ENCODE results near the gene SETD4.

Gene SETD4

DNA sequence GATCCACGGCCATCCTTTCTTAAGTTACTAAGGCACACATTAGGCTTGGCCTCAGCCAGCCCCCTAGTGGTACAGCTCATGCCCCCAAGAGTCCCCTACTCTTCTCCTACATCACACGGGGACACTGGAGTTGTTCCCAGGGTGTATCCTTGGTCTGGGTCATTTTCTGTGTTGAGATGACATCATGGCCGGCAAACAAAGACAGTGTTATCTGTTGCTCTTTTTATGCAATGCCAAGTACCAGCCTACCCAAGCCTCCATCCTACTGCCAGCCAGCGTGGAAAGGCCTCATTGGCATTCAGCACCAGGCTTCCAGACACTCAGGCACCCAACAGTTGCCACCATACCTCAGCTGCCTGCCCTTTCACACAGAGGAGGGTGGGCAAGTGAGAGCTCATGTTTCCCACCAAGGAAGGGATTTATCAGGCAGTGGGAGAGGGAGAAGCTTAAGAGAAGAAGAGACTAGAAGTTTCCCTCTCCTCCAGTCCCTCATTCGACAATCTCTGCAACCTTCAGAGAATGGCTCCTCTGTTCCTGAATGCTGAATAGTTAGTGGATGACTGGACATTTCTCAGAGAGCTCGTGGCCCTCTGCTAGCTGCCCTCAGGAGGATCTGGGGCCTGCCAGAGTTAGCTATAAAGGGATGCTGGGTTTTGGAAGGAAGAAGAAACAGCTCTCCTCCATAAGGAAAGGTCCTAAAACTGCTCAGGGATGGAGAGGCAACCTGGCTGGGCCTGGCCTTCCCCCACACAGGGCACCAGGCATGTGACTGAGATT, 27.2 kb upstream of the SETD4 start:
- Histone ChIP-seq H3K36me3 (replicated peaks; ENCODE audit: insufficient read depth, low read length) (no peaks in the 10 kb centered on the region), H4K20me1 (ENCODE audit: insufficient read depth, low read length) (no peaks in the 10 kb centered on the region), H3K9me3 (replicated peaks; ENCODE audit: insufficient read depth, low read length) (no peaks in the 10 kb centered on the region), H3K4me2 (ENCODE audit: low read depth, low read length) (no peak overlapping the region), H2AFZ (ENCODE audit: low read length) (no peak overlapping the region), H3K9ac (ENCODE audit: low read length) (no peak overlapping the region), H3K27me3 (replicated peaks; ENCODE audit: insufficient read depth, low read length) (no peaks in the 10 kb centered on the region), H3K27ac (ENCODE audit: low read length) (no peak overlapping the region), H3K4me1 (ENCODE audit: low read length) (no peaks in the 10 kb centered on the region), H3F3A (ENCODE audit: insufficient read depth, low read length) (no peaks in the 10 kb centered on the region), H3K4me3 (ENCODE audit: low read length) (no peak overlapping the region), H3K79me2 (ENCODE audit: low read length) (no peaks in the 10 kb centered on the region), H3K9me2 (replicated peaks; ENCODE audit: insufficient read depth, low read length) (no peaks in the 10 kb centered on the region)
- TF ChIP-seq, protein P1, sequence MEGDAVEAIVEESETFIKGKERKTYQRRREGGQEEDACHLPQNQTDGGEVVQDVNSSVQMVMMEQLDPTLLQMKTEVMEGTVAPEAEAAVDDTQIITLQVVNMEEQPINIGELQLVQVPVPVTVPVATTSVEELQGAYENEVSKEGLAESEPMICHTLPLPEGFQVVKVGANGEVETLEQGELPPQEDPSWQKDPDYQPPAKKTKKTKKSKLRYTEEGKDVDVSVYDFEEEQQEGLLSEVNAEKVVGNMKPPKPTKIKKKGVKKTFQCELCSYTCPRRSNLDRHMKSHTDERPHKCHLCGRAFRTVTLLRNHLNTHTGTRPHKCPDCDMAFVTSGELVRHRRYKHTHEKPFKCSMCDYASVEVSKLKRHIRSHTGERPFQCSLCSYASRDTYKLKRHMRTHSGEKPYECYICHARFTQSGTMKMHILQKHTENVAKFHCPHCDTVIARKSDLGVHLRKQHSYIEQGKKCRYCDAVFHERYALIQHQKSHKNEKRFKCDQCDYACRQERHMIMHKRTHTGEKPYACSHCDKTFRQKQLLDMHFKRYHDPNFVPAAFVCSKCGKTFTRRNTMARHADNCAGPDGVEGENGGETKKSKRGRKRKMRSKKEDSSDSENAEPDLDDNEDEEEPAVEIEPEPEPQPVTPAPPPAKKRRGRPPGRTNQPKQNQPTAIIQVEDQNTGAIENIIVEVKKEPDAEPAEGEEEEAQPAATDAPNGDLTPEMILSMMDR (IDR thresholded peaks at IDR 0.05; ENCODE audit: low read length) = 0 out of 2 replicates have a peak, but pooled peaks have one; percentile 4
- TF ChIP-seq EZH2 (optimal IDR thresholded peaks at IDR 0.05; ENCODE audit: low read depth, low read length) = no peak
- DNase-seq = no peak

DNA sequence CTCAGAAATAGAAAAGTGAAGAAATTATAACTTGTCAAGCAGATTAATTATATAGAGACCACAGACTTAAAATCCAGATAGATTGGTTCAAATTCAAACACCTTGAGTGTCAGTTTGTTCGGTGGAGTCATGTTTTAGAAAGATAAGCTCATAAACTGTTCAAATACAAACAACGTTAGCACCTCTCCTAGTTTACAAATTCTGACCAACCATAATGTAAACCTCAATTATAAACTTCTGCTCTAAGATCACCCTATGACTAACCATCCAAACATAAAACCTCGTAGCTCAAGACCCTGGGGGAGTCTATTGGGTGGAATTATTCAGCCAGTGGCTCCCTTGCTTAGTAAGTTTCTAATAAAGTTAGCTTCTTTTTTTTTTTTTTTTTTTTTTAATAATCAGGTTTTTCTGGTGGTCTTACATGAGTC, 21.9 kb upstream of the SETD4 start:
- DNase-seq = no peak
- H3K27ac ChIP-seq (ENCODE audit: low read length) = no peak overlapping the region

DNA sequence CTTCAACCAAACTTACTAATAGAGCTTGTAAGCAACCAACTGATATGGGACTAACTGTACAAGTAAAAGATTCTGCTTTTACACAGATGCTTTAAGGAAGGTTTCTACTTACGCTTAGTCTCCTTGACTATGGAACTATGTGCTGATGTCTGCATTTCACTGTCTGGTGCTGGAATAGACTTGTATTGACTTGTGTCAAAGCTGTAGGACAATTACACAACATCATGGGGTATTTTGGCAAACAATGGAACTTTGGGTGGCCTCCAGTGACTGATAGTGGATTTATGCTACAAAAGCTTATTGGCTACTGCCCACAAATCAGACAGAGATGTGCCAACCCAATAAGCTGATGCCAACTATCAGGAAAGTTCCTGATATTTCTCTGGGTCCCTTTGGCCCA, 20.1 kb upstream of the SETD4 start:
- Histone ChIP-seq H3K27ac (ENCODE audit: low read length) (no peak overlapping the region), H3K9ac (ENCODE audit: low read length) (no peak overlapping the region), H3F3A (ENCODE audit: insufficient read depth, low read length) (peaks cover 23% of the 10 kb centered on the region), H3K9me3 (replicated peaks; ENCODE audit: insufficient read depth, low read length) (no peaks in the 10 kb centered on the region), H3K27me3 (replicated peaks; ENCODE audit: insufficient read depth, low read length) (no peaks in the 10 kb centered on the region), H2AFZ (ENCODE audit: low read length) (no peak overlapping the region), H3K36me3 (replicated peaks; ENCODE audit: insufficient read depth, low read length) (no peaks in the 10 kb centered on the region), H3K4me1 (ENCODE audit: low read length) (peaks cover 33% of the 10 kb centered on the region), H3K79me2 (ENCODE audit: low read length) (no peaks in the 10 kb centered on the region), H3K9me2 (replicated peaks; ENCODE audit: insufficient read depth, low read length) (no peaks in the 10 kb centered on the region), H4K20me1 (ENCODE audit: insufficient read depth, low read length) (no peaks in the 10 kb centered on the region), H3K4me3 (ENCODE audit: low read length) (no peak overlapping the region), H3K4me2 (ENCODE audit: low read depth, low read length) (no peak overlapping the region)
- TF ChIP-seq EZH2phosphoT487 (IDR thresholded peaks at IDR 0.05; ENCODE audit: low read length) = no peak
- no peak for DNase-seq

More for the DNA sequence above, 21.9 kb upstream of the SETD4 start:
- no peaks in the 10 kb centered on the region for H4K20me1 ChIP-seq (ENCODE audit: insufficient read depth, low read length)
- H3K4me2 ChIP-seq (ENCODE audit: low read depth, low read length) = no peak overlapping the region
- no peak overlapping the region for H2AFZ ChIP-seq (ENCODE audit: low read length)
- H3K4me3 ChIP-seq (ENCODE audit: low read length) = no peak overlapping the region
- no peaks in the 10 kb centered on the region for H3K9me3 ChIP-seq (replicated peaks; ENCODE audit: insufficient read depth, low read length)
- H3K36me3 ChIP-seq (replicated peaks; ENCODE audit: insufficient read depth, low read length) = no peaks in the 10 kb centered on the region
- H3K27me3 ChIP-seq (replicated peaks; ENCODE audit: insufficient read depth, low read length) = no peaks in the 10 kb centered on the region
- no peak overlapping the region for H3K9ac ChIP-seq (ENCODE audit: low read length)
- H3K4me1 ChIP-seq (ENCODE audit: low read length) = peaks cover 22% of the 10 kb centered on the region
- H3K9me2 ChIP-seq (replicated peaks; ENCODE audit: insufficient read depth, low read length) = no peaks in the 10 kb centered on the region
- no peaks in the 10 kb centered on the region for H3K79me2 ChIP-seq (ENCODE audit: low read length)
- peaks cover 15% of the 10 kb centered on the region for H3F3A ChIP-seq (ENCODE audit: insufficient read depth, low read length)
- TF ChIP-seq EZH2phosphoT487 (IDR thresholded peaks at IDR 0.05; ENCODE audit: low read length) (no peak), EZH2 (optimal IDR thresholded peaks at IDR 0.05; ENCODE audit: low read depth, low read length) (no peak)
- TF ChIP-seq, protein P1 (IDR thresholded peaks at IDR 0.05; ENCODE audit: low read length) = no peak

DNA sequence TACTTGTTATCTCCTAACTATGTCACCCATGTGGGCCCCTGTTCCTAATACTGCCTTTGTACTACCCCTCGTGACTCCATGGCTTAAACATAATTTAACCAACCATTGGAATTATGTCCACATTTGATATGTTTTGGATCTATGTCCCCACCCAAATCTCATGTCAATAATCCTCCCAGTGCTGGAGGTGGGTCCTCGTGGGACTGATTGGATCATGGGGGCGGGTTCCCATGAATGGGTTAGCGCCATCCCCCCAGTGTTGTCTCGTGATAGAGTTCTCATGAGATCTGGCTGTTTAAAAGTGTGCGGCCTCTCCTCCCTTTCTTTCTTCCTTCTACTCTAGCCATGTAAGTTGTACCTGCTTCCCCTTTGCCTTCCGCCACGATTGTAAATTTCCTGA, 19.3 kb upstream of the SETD4 start:
- H3K27ac ChIP-seq (ENCODE audit: low read length) = no peak overlapping the region
- H3K9ac ChIP-seq (ENCODE audit: low read length) = no peak overlapping the region
- no peaks in the 10 kb centered on the region for H3K36me3 ChIP-seq (replicated peaks; ENCODE audit: insufficient read depth, low read length)
- H4K20me1 ChIP-seq (ENCODE audit: insufficient read depth, low read length) = no peaks in the 10 kb centered on the region
- no peaks in the 10 kb centered on the region for H3K79me2 ChIP-seq (ENCODE audit: low read length)
- H3K4me3 ChIP-seq (ENCODE audit: low read length) = no peak overlapping the region
- no peak for DNase-seq
- peaks cover 33% of the 10 kb centered on the region for H3K4me1 ChIP-seq (ENCODE audit: low read length)
- TF ChIP-seq EZH2phosphoT487 (IDR thresholded peaks at IDR 0.05; ENCODE audit: low read length) (no peak), EZH2 (optimal IDR thresholded peaks at IDR 0.05; ENCODE audit: low read depth, low read length) (no peak)
- TF ChIP-seq, protein P1 (IDR thresholded peaks at IDR 0.05; ENCODE audit: low read length) = no peak
- no peaks in the 10 kb centered on the region for H3K27me3 ChIP-seq (replicated peaks; ENCODE audit: insufficient read depth, low read length)
- no peak overlapping the region for H2AFZ ChIP-seq (ENCODE audit: low read length)
- H3F3A ChIP-seq (ENCODE audit: insufficient read depth, low read length) = peaks cover 23% of the 10 kb centered on the region
- no peak overlapping the region for H3K4me2 ChIP-seq (ENCODE audit: low read depth, low read length)
- H3K9me3 ChIP-seq (replicated peaks; ENCODE audit: insufficient read depth, low read length) = no peaks in the 10 kb centered on the region
- H3K9me2 ChIP-seq (replicated peaks; ENCODE audit: insufficient read depth, low read length) = no peaks in the 10 kb centered on the region
